CD14-positive monocyte (primary cell): Measurements from ENCODE around the gene DCAF17. TPM values are rescaled to one million over a fixed set of nuclear protein-coding genes. Genes with fewer than 3 reads are reported as not detected.

Experiments
- DNase-seq, 3 donors: peaks; one replicate each; pipeline ENCODE4 v3.0.0-alpha.2; 2011 to 2022
- H2AFZ ChIP-seq: 2 replicates; pipeline ENCODE4 v1.6.0; 2012; ENCODE audit warnings: mild to moderate bottlenecking, low read depth, low read length, inconsistent platforms; ENCODE audit not compliant: insufficient read depth, poor library complexity, severe bottlenecking
- H3K27ac ChIP-seq, 2 donors: 1 replicate in 1 of 2; 2 replicates in 1 of 2; pipeline ENCODE4 v1.5.1; 2012 to 2013; ENCODE audit warnings: low read length in 2 of 2, control low read depth in 1 of 2, inconsistent platforms in 1 of 2, low read depth in 1 of 2, mild to moderate bottlenecking in 1 of 2
- H3K27me3 ChIP-seq, 2 donors: one replicate each; pipeline versions ENCODE4 v1.6.0 to v1.6.1; 2011 to 2013; ENCODE audit warnings: low read length in 2 of 2; ENCODE audit not compliant: control insufficient read depth in 2 of 2, insufficient read depth in 2 of 2
- H3K36me3 ChIP-seq, 2 donors: replicated peaks in 1 of 2; 1 replicate in 1 of 2; 2 replicates in 1 of 2; pipeline versions ENCODE4 v1.5.1 to v1.6.1; 2012 to 2013; ENCODE audit warnings: low read length in 2 of 2, control low read depth in 1 of 2, inconsistent platforms in 1 of 2, mild to moderate bottlenecking in 1 of 2; ENCODE audit not compliant: insufficient read depth in 2 of 2, control insufficient read depth in 1 of 2
- H3K4me1 ChIP-seq, 2 donors: 1 replicate in 1 of 2; 2 replicates in 1 of 2; pipeline versions ENCODE4 v1.5.1 to v1.6.1; 2012 to 2013; ENCODE audit warnings: low read length in 2 of 2, control low read depth in 1 of 2, inconsistent platforms in 1 of 2, mild to moderate bottlenecking in 1 of 2, moderate library complexity in 1 of 2; ENCODE audit not compliant: insufficient read depth in 2 of 2, control insufficient read depth in 1 of 2
- H3K4me2 ChIP-seq: replicated peaks from 2 replicates; pipeline ENCODE3; 2012; ENCODE audit warnings: low read length, moderate library complexity, mild to moderate bottlenecking; ENCODE audit not compliant: poor library complexity, severe bottlenecking; ENCODE audit errors: extremely low read depth
- H3K4me3 ChIP-seq, 3 experiments: fragments of 200-600 bp in 1 of 3; sonication (generic) in 1 of 3; replicated peaks in 1 of 3; 1 replicate in 2 of 3; 2 replicates in 1 of 3; pipeline ENCODE4 v1.5.1; 2011 to 2013; ENCODE audit warnings: low read length in 3 of 3, mild to moderate bottlenecking in 3 of 3, control low read depth in 2 of 3, low read depth in 2 of 3, inconsistent platforms in 1 of 3, moderate library complexity in 1 of 3
- H3K79me2 ChIP-seq: 2 replicates; pipeline ENCODE4 v1.6.0; 2012; ENCODE audit warnings: mild to moderate bottlenecking, control low read depth, inconsistent platforms, low read length, moderate library complexity; ENCODE audit not compliant: insufficient read depth
- H3K9ac ChIP-seq: 2 replicates; pipeline ENCODE4 v1.6.0; 2017; ENCODE audit warnings: low read length, mild to moderate bottlenecking; ENCODE audit not compliant: insufficient read depth, poor library complexity, severe bottlenecking
- H3K9me3 ChIP-seq, 2 donors: replicated peaks in 1 of 2; 1 replicate in 1 of 2; 2 replicates in 1 of 2; pipeline versions ENCODE4 v1.5.1 to v1.6.1; 2012 to 2013; ENCODE audit warnings: low read length in 2 of 2, control low read depth in 1 of 2; ENCODE audit not compliant: control insufficient read depth in 1 of 2, insufficient read depth in 1 of 2
- H4K20me1 ChIP-seq: 2 replicates; pipeline ENCODE4 v1.6.0; 2012; ENCODE audit warnings: mild to moderate bottlenecking, low read length, control low read depth, moderate library complexity; ENCODE audit not compliant: insufficient read depth
- H3K27ac Mint-ChIP-seq, 7 donors: one replicate each; pipeline ENCODE4 v1.8.0; 2020; ENCODE audit warnings: mild to moderate bottlenecking in 7 of 7, mixed read lengths in 7 of 7, moderate library complexity in 6 of 7, inconsistent platforms in 2 of 7
- H3K27me3 Mint-ChIP-seq, 3 donors: one replicate each; pipeline ENCODE4 v1.8.0; 2021 to 2022; ENCODE audit warnings: low read depth in 3 of 3, mild to moderate bottlenecking in 3 of 3, mixed read lengths in 3 of 3, moderate library complexity in 3 of 3, inconsistent platforms in 1 of 3
- H3K36me3 Mint-ChIP-seq, 2 donors: one replicate each; pipeline ENCODE4 v1.8.0; 2020; ENCODE audit warnings: mixed read lengths in 2 of 2, inconsistent platforms in 1 of 2, mild to moderate bottlenecking in 1 of 2
- H3K4me1 Mint-ChIP-seq: one replicate; pipeline ENCODE4 v1.8.0; 2020; ENCODE audit warnings: mild to moderate bottlenecking, mixed read lengths
- H3K4me3 Mint-ChIP-seq, 2 donors: one replicate each; pipeline ENCODE4 v1.8.0; 2020; ENCODE audit warnings: mild to moderate bottlenecking in 2 of 2, mixed read lengths in 2 of 2, moderate library complexity in 1 of 2
- H3K9me3 Mint-ChIP-seq, 7 donors: one replicate each; pipeline ENCODE4 v1.8.0; 2020 to 2022; ENCODE audit warnings: mixed read lengths in 7 of 7, mild to moderate bottlenecking in 6 of 7, moderate library complexity in 6 of 7, inconsistent platforms in 2 of 7
- WGBS: methylation state at CpG from one replicate; pipeline ENCODE4 v1.1.5; 2013; ENCODE audit warnings: missing lambda C conversion rate; ENCODE audit not compliant: insufficient coverage; 5-methylcytosine and 5-hydroxymethylcytosine counted together
- intact Hi-C, 2 donors: fragments of 100-400 bp; cut with micrococcal nuclease; formaldehyde crosslinking; loops; one replicate each; pipeline versions ENCODE4 v1.15.0 to v1.15.1; 2023
- polyA plus RNA-seq, 3 donors: library from polyadenylated mRNA; depleted of rRNA in 1 of 3; unstranded in 2 of 3; stranded (reverse) in 1 of 3; fragments of 300-500 nt in 2 of 3; fragments of >200 nt in 1 of 3; fragmentation: Illumina TruSeq in 2 of 3; gene quantifications; 1 replicate in 2 of 3; 2 replicates in 1 of 3; pipeline ENCODE4 v1.2.3, GENCODE V29; 2012 to 2021
- TF ChIP-seq, protein P1 (sequence below): fragments of 200-600 bp; IDR thresholded peaks from one replicate; pipeline ENCODE4 v1.8.0; 2022; ENCODE audit warnings: antibody characterized with exemption, mild to moderate bottlenecking

DCAF17 gene
- polyA plus RNA-seq, 3 donors = 4.1 to 7.2 (median 7.0) TPM

DNA sequence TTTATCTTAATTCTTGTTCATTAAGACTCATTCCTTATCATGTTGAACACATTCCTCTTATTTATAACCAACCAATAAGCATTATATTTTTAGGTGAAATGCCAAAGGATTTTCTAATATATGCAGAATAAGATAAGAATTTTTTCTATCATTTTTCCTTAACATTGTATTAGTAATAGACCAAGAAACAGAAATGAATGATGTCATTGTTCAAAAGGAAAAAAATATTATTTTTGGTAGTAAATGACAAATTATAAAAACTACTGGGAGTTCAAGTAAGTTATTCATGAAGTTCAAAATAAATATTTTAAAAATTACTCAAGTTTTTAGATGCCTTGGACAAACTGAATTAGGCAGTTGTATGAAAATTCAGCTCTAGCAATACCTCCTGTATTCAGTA is 25.5 kb downstream of the DCAF17 start:
- Mint-ChIP-seq H3K4me3 (no peak overlapping the region), H3K27me3 (no peaks in the 10 kb centered on the region), H3K36me3 (peaks cover 46 to 64% of the 10 kb centered on the region in 2 donors), H3K9me3 (peaks cover 4 to 13% (median 7%) of the 10 kb centered on the region in 7 donors), H3K27ac (no peak overlapping the region), H3K4me1 (no peaks in the 10 kb centered on the region)
- intact Hi-C loops = no loop called here
- TF ChIP-seq, protein P1, sequence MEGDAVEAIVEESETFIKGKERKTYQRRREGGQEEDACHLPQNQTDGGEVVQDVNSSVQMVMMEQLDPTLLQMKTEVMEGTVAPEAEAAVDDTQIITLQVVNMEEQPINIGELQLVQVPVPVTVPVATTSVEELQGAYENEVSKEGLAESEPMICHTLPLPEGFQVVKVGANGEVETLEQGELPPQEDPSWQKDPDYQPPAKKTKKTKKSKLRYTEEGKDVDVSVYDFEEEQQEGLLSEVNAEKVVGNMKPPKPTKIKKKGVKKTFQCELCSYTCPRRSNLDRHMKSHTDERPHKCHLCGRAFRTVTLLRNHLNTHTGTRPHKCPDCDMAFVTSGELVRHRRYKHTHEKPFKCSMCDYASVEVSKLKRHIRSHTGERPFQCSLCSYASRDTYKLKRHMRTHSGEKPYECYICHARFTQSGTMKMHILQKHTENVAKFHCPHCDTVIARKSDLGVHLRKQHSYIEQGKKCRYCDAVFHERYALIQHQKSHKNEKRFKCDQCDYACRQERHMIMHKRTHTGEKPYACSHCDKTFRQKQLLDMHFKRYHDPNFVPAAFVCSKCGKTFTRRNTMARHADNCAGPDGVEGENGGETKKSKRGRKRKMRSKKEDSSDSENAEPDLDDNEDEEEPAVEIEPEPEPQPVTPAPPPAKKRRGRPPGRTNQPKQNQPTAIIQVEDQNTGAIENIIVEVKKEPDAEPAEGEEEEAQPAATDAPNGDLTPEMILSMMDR = no peak
- Histone ChIP-seq H3K36me3 (peaks cover 33 to 61% of the 10 kb centered on the region in 2 donors), H3K9ac (no peak overlapping the region), H3K4me3 (no peak overlapping the region), H2AFZ (no peak overlapping the region), H4K20me1 (no peaks in the 10 kb centered on the region), H3K4me1 (no peaks in the 10 kb centered on the region), H3K27ac (no peak overlapping the region), H3K4me2 (no peak overlapping the region), H3K27me3 (no peaks in the 10 kb centered on the region), H3K79me2 (no peaks in the 10 kb centered on the region), H3K9me3 (peaks cover 0 to 8% of the 10 kb centered on the region in 2 donors)
- DNase-seq = no peak

DNA sequence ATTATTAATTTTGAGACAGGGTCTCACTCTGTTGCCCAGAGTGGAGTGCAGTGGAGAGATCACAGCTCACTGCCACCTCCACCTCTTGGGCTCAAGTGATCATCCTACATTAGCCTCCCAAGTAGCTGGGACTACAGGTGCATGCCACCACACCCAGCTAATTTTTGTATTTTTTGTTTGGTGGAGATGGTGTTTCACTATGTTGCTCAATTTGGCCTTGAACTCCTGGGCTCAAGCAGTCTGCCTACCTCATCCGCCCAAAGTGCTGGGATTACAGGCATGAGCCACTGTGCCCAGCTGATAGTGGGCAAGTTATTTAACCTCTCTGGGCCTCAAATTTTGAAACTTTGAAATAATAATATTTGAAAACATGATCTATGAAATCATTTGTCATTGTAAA is 26.5 kb downstream of the DCAF17 start:
- H3K27me3 ChIP-seq = no peaks in the 10 kb centered on the region
- H3K9me3 Mint-ChIP-seq = peaks cover 4 to 13% (median 7%) of the 10 kb centered on the region in 7 donors
- no peak overlapping the region for H3K27ac ChIP-seq
- H3K4me1 ChIP-seq = no peaks in the 10 kb centered on the region
- H3K9me3 ChIP-seq = peaks cover 0 to 8% of the 10 kb centered on the region in 2 donors
- H3K4me1 Mint-ChIP-seq = no peaks in the 10 kb centered on the region
- H3K36me3 Mint-ChIP-seq = peaks cover 41 to 62% of the 10 kb centered on the region in 2 donors
- no peak for DNase-seq
- WGBS = no CpG with 5 or more reads among the region's 1 CpG
- TF ChIP-seq, protein P1 = no peak
- H3K4me2 ChIP-seq = no peak overlapping the region
- no peak overlapping the region for H3K4me3 ChIP-seq
- H3K9ac ChIP-seq = no peak overlapping the region
- no peaks in the 10 kb centered on the region for H4K20me1 ChIP-seq
- H2AFZ ChIP-seq = no peak overlapping the region
- H3K79me2 ChIP-seq = no peaks in the 10 kb centered on the region
- H3K4me3 Mint-ChIP-seq = no peak overlapping the region
- no peak overlapping the region for H3K27ac Mint-ChIP-seq
- peaks cover 33 to 54% of the 10 kb centered on the region in 2 donors for H3K36me3 ChIP-seq
- no peaks in the 10 kb centered on the region for H3K27me3 Mint-ChIP-seq
- intact Hi-C loops = no loop called here
